Measurements from ENCODE around the gene NCK2. TPM values are rescaled to one million over a fixed set of nuclear protein-coding genes. Genes with fewer than 3 reads are reported as not detected.

The NCK2 gene
- total RNA-seq, 3 donors from 2014 or later, result 52.2 to 66.4 (median 57.6) TPM

- no peak for TF ChIP-seq CTCF (IDR thresholded peaks at IDR 0.05)
- DNase-seq (no peak), ATAC-seq (no peak)
- Histone ChIP-seq H3K4me1 (ENCODE audit: low read depth) (peaks cover 6% of the 10 kb centered on the region), H3K4me3 (no peak overlapping the region), H3K9me3 (no peaks in the 10 kb centered on the region), H3K36me3 (ENCODE audit: low read depth) (no peaks in the 10 kb centered on the region)
- intact Hi-C loops (cut with DNase I, micrococcal nuclease), result no loop called here
Observed at GRCh38 chr2:105741174-105741573, 3.5 kb upstream of the NCK2 start.

- H3K36me3 ChIP-seq (ENCODE audit: low read depth), result no peaks in the 10 kb centered on the region
- no peak for ATAC-seq
- intact Hi-C loops (cut with DNase I, micrococcal nuclease), result no loop called here
- DNase-seq, result no peak
- peaks cover 10% of the 10 kb centered on the region for H3K4me1 ChIP-seq (ENCODE audit: low read depth)
- no peak overlapping the region for H3K4me3 ChIP-seq
- no peak for TF ChIP-seq CTCF (IDR thresholded peaks at IDR 0.05)
- no peaks in the 10 kb centered on the region for H3K9me3 ChIP-seq
Observed at GRCh38 chr2:105741617-105742016, 3.1 kb upstream of the NCK2 start.

- no peaks in the 10 kb centered on the region for H3K36me3 ChIP-seq (ENCODE audit: low read depth)
- peak; percentile 70 to 83 (median 74) for DNase-seq
- peak overlapping the region; percentile 51 for H3K4me3 ChIP-seq
- no peaks in the 10 kb centered on the region for H3K9me3 ChIP-seq
- intact Hi-C loops (cut with DNase I, micrococcal nuclease), result no loop called here
- peak; percentile 84 for ATAC-seq
- H3K4me1 ChIP-seq (ENCODE audit: low read depth), result peaks cover 18% of the 10 kb centered on the region
- no peak for TF ChIP-seq CTCF (IDR thresholded peaks at IDR 0.05)
Observed at GRCh38 chr2:105744091-105744908, 412 bp upstream of the NCK2 start.

- ATAC-seq (peak; percentile 63), DNase-seq (peak; percentile 89 to 94 (median 93))
- Histone ChIP-seq H3K36me3 (ENCODE audit: low read depth) (no peaks in the 10 kb centered on the region), H3K4me1 (ENCODE audit: low read depth) (peaks cover 18% of the 10 kb centered on the region), H3K4me3 (no peak overlapping the region), H3K9me3 (no peaks in the 10 kb centered on the region)
- intact Hi-C loops (cut with DNase I, micrococcal nuclease), result no loop called here
- TF ChIP-seq CTCF (IDR thresholded peaks at IDR 0.05), result no peak
Observed at GRCh38 chr2:105746177-105747080, 1.7 kb downstream of the NCK2 start.

- H3K4me3 ChIP-seq, result no peak overlapping the region
- H3K36me3 ChIP-seq (ENCODE audit: low read depth), result no peaks in the 10 kb centered on the region
- no peak for TF ChIP-seq CTCF (IDR thresholded peaks at IDR 0.05)
- ATAC-seq, result no peak
- DNase-seq, result no peak
- H3K9me3 ChIP-seq, result no peaks in the 10 kb centered on the region
- intact Hi-C loops (cut with DNase I, micrococcal nuclease), result no loop called here
- H3K4me1 ChIP-seq (ENCODE audit: low read depth), result peaks cover 18% of the 10 kb centered on the region
Observed at GRCh38 chr2:105747254-105747894, 2.7 kb downstream of the NCK2 start.
